Suppressor macrophage treated with lipopolysaccharide for 1 hour (primary cell): ENCODE measurements around the gene CACNA1H.
"Not testable (repeated sequence)": the region's sequence is repeated elsewhere in the genome, so short reads cannot be mapped to it uniquely, and the experiment has no call there.

Source experiments
- DNase-seq, 3 donors: peaks; one replicate each; pipeline ENCODE4 v3.0.0-alpha.2; 2020 to 2022

Gene CACNA1H

DNA sequence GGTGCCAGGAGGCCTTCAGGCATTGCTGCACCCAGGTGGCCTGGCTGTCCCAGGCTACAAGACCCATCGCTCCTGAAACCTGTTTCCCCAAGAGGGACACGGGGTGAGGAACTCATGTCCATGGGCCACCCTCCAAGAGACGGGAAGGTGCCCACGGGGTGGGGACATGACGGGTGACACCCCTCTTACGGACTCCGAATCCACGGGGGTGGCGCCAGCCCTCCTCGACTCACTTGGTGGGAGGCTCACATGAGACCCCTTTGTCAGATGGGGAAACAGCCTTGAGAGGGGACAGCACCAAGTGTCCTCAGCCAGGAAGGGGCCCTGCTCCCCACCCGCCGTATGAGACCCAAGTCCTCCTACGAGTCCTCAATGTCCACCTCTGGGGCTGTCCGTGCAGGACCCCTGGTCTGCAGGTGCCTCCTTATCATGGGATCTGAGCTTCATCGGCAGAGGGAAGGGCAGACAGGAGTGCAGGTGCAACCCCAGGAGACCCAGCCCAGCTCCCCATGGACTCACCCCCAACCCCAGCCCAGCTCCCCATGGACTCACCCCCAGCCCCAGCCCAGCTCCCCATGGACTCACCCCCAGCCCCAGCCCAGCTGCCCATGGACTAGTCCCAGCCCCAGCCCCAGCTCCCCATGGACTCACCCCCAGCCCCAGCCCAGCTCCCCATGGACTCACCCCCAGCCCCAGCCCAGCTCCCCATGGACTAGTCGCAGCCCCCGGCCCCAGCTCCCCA is 77.7 kb downstream of the CACNA1H start:
- DNase-seq: peak in 1 of 3 donors; percentile 8

- not testable (repeated sequence) for DNase-seq
Observed at GRCh38 chr16:1231301-1231700, 78.4 kb downstream of the CACNA1H start.

DNA sequence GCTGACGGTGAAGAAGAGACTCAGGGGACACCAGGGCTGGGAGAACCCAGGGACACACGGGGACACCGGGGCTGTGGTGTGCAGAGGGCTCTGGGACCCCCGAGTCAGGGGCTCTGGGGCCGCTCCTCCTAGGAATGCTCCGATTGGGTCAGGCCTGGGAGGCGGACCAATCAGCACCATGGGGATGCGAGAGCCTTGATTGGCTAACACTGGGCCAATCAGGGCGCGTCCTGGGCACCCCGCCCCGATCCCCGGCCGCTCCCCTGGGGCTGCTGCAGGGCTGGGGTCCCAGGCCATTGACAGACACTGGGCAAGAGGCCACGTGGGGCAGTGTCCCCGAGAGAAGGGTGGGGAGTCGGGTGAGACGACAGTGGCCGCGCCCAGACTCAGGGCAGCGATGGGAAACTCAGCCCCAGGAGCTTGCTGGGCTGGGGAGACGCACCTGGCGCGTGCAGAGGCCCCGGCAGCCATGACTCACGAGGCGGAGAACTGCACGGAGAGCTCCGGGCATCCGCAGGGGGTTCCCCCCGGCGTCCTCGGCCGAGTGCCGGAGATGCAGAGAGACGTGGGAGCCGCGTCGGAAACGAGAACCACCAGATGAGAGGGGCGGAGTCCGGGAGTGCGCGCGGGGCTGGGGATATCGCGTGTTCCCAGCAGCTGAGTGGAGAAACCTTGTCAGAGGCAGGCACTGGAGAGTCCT is 79.3 kb downstream of the CACNA1H start:
- DNase-seq: not testable (repeated sequence)

DNA sequence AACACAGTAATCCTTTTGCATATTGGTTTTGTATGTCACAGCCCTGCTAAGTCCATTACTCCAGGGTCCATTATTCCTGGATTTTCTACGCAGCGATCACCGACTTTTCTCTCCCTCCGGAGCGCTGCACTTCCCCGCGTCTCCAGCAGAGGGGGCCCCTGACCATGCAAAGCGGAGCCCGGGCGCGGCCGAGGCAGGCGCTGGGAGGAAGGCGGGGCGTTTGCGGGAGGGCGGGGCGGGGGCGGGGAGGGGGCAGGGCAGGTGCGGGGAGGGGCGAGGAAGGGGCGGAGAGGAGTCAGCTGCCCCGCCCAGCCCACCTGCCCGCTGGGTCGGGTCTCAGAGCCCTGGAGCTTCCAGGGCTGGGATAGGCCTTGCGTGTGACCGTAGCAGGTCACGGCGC is 83.8 kb downstream of the CACNA1H start:
- not testable (repeated sequence) for DNase-seq

GRCh38 chr16:1237990-1238389 is 85.1 kb downstream of the CACNA1H start:
- no peak for DNase-seq

DNA sequence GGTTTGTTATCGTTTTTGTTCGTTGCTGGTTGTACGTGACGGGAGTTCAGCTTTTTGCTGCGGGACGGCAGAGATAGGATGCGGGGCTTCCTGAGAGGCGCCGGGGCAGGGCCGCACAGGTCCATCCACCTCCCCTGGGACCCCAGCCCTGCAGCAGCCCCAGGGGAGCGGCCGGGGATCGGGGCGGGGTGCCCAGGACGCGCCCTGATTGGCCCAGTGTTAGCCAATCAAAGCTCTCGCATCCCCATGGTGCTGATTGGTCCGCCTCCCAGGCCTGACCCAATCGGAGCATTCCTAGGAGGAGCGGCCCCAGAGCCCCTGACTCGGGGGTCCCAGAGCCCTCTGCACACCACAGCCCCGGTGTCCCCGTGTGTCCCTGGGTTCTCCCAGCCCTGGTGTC is 86.0 kb downstream of the CACNA1H start:
- not testable (repeated sequence) for DNase-seq

DNA sequence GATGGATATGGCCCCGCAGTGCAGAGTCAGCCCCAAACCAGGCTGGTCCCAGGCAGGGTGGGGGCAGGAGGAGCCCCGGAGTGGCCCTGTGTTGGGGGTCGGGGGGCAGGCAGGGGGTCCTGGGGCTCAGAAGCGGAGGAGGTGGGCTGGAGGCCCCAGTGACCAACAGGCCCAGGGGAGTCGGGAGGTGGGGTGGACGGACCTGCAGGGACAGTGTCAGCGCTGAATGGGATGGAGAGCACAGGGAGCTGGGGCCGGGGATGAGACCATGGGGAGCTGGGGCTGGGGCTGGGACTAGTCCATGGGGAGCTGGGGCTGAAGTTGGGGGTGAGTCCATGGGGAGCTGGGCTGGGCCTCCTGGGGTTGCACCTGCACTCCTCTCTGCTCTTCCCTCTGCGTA is 86.7 kb downstream of the CACNA1H start:
- not testable (repeated sequence) for DNase-seq

DNA sequence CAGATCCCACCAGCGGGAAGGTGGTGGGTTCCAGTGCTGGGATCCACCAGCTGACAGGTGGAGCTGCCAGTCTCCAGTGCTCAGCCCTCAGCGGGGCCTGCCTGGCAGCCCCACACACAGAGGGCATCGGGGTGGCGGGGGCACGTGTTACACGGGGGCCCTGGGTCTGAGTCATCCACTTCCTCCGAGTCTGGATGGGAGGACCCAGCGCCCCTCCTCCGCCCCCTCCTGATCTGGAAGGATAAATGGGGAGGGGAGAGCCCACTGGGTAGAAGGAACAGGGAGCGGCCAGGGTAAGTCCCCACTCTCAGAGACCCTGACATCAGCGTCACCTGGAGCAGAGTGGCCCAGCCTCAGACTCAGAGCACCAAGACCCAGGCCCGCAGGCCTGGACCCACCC is 87.5 kb downstream of the CACNA1H start, which contains the start of gene TPSAB1:
TPSAB1 (plus strand) TSS at position 270 of the 400 bp plus-strand sequence. CDS start 234 bp downstream, outside the sequence.
- not testable (repeated sequence) for DNase-seq

DNA sequence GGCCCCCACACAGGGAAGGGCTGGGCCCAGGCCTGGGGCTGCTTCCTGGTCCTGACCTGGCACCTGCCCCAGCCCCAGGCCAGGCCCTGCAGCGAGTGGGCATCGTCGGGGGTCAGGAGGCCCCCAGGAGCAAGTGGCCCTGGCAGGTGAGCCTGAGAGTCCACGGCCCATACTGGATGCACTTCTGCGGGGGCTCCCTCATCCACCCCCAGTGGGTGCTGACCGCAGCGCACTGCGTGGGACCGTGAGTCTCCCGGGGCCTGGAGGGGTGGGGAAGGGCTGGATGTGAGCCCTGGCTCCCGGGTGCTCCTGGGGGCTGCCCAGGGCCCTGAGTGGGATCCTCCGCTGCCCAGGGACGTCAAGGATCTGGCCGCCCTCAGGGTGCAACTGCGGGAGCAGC is 88.2 kb downstream of the CACNA1H start:
- DNase-seq: not testable (repeated sequence)

GRCh38 chr16:1243363-1243762 is 90.5 kb downstream of the CACNA1H start:
- DNase-seq: not testable (repeated sequence)

GRCh38 chr16:1243907-1244850 is 91.3 kb downstream of the CACNA1H start:
- DNase-seq: not testable (repeated sequence)

- DNase-seq: peak; percentile 23 to 65 (median 54)
Observed at GRCh38 chr16:1244881-1245280, 92.0 kb downstream of the CACNA1H start.

DNA sequence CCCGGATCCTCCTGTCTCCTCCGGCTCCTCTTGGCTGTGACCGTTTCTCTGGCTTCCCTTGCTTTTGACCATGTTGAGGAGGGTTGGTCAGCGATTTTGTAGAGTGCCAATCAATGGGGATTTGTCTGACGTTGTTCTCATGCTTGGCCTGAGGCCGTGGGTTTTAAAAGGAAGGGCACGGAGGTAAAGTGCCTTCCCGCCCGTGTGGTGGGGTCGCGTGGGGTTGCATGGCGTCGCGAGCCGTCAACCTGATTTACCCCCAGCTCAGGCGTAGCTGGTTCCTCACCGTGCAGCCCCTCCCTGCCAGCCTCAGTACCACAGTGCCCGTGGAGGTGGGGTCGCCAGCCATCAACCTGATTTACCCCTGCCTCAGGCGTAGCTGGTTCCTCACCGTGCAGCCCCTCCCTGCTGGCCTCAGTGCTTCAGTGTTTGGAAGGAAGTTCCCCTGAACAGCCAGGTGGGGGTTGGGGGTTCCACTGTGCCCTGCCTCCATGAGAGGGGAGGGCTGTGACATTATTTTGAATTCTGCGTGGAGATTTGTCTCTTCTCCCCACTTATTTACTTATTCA is 92.6 kb downstream of the CACNA1H start:
- DNase-seq: no peak

DNA sequence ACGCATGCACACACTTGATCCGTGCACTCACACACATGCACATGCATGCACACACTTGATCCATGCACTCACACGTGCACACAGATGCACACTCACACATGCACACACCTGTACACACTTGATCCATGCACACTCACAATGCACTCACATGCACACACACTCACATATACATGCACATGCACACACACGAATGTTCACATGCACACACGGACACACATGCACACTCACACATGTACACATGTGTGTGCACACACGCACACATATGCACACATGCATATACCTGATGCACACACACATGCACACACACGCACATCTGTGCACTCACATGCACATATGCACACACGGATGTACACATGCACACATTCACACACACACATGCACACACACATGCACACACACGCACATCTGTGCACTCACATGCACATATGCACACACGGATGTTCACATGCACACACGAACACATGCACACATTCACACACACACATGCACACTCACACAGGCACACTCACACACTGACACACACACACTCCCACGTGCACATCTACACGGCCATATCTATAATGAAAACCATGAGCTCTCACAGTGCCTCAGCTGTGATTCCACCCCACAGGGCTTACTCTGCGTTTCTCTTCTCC is 95.1 kb downstream of the CACNA1H start:
- DNase-seq: not testable (repeated sequence)

- not testable (repeated sequence) for DNase-seq
Observed at GRCh38 chr16:1249031-1249755, 96.3 kb downstream of the CACNA1H start.

- DNase-seq: not testable (repeated sequence)
Observed at GRCh38 chr16:1253701-1254364, 100.9 kb downstream of the CACNA1H start.

DNA sequence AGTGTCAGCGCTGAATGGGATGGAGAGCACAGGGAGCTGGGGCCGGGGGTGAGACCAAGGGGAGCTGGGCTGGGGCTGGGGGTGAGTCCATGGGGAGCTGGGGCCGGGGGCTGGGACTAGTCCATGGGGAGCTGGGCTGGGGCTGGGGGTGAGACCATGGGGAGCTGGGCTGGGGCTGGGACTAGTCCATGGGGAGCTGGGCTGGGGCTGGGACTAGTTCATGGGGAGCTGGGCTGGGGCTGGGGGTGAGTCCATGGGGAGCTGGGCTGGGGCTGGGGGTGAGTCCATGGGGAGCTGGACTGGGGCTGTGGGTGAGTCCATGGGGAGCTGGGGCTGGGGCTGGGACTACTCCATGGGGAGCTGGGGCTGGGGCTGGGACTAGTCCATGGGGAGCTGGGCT is 101.9 kb downstream of the CACNA1H start:
- not testable (repeated sequence) for DNase-seq

- DNase-seq: not testable (repeated sequence)
Observed at GRCh38 chr16:1255276-1256122, 102.6 kb downstream of the CACNA1H start, which contains the start of gene TPSD1. TPSD1 (plus strand) TSS chr16:1256069; CDS start chr16:1256281, 212 bp downstream.

GRCh38 chr16:1256296-1256873 is 103.5 kb downstream of the CACNA1H start:
- not testable (repeated sequence) for DNase-seq
